H1 (cell line): Measurements from ENCODE around the gene CLIC2.

ENCODE experiments used
- CTCF ChIP-seq, 3 experiments: IDR thresholded peaks; 1 replicate in 2 of 3; 2 replicates in 1 of 3; pipeline versions ENCODE4 v1.5.1 to v1.6.1; 2011; ENCODE audit warnings: low read length in 3 of 3, mild to moderate bottlenecking in 3 of 3, inconsistent platforms in 2 of 3, low read depth in 1 of 3, moderate library complexity in 1 of 3; ENCODE audit not compliant: insufficient read depth in 1 of 3; ENCODE audit errors: control extremely low read depth in 1 of 3
- JUND ChIP-seq: IDR thresholded peaks from 2 replicates; pipeline ENCODE4 v1.6.1; 2011; ENCODE audit warnings: mild to moderate bottlenecking, improper control_type of control experiment, low read length
- POLR2AphosphoS5 ChIP-seq: IDR thresholded peaks from 2 replicates; pipeline ENCODE4 v1.6.1; 2011; ENCODE audit warnings: low read depth, low read length
- RFX5 ChIP-seq: IDR thresholded peaks from 2 replicates; pipeline ENCODE4 v1.6.1; 2011; ENCODE audit warnings: low read depth, low read length, improper control_type of control experiment, borderline replicate concordance

GRCh38 chrX:155235891-155236290, 98.5 kb downstream of the CLIC2 start:
- TF ChIP-seq CTCF (IDR thresholded peaks at IDR 0.05; ENCODE audit: control extremely low read depth in 1 of 3, insufficient read depth in 1 of 3, low read depth in 1 of 3, low read length in 3 of 3) (no peak), RFX5 (no peak), JUND (no peak), POLR2AphosphoS5 (no peak)
